ENCODE data around the gene AFAP1L1. TPM values are rescaled to one million over a fixed set of nuclear protein-coding genes. Genes with fewer than 3 reads are reported as not detected.

The AFAP1L1 gene
- total RNA-seq, 1 donor from 2014 or later = not detected

- Mint-ChIP-seq H3K9me3 (no peaks in the 10 kb centered on the region), H3K27ac (no peak overlapping the region), H3K27me3 (peaks cover 16% of the 10 kb centered on the region), H3K36me3 (ENCODE audit: low read depth) (no peaks in the 10 kb centered on the region), H3K4me3 (no peak overlapping the region), H3K4me1 (no peaks in the 10 kb centered on the region)
- ChIA-PET CTCF (no interaction called here), POLR2A (no interaction called here)
- intact Hi-C loops (cut with micrococcal nuclease) = no loop called here
- ATAC-seq (ENCODE audit: low read depth) (no peak), DNase-seq (no peak)
- TF ChIP-seq, protein P1, sequence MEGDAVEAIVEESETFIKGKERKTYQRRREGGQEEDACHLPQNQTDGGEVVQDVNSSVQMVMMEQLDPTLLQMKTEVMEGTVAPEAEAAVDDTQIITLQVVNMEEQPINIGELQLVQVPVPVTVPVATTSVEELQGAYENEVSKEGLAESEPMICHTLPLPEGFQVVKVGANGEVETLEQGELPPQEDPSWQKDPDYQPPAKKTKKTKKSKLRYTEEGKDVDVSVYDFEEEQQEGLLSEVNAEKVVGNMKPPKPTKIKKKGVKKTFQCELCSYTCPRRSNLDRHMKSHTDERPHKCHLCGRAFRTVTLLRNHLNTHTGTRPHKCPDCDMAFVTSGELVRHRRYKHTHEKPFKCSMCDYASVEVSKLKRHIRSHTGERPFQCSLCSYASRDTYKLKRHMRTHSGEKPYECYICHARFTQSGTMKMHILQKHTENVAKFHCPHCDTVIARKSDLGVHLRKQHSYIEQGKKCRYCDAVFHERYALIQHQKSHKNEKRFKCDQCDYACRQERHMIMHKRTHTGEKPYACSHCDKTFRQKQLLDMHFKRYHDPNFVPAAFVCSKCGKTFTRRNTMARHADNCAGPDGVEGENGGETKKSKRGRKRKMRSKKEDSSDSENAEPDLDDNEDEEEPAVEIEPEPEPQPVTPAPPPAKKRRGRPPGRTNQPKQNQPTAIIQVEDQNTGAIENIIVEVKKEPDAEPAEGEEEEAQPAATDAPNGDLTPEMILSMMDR (IDR thresholded peaks at IDR 0.05) = no peak
Measured at GRCh38 chr5:149303210-149303609, 31.6 kb downstream of the AFAP1L1 start.

DNA sequence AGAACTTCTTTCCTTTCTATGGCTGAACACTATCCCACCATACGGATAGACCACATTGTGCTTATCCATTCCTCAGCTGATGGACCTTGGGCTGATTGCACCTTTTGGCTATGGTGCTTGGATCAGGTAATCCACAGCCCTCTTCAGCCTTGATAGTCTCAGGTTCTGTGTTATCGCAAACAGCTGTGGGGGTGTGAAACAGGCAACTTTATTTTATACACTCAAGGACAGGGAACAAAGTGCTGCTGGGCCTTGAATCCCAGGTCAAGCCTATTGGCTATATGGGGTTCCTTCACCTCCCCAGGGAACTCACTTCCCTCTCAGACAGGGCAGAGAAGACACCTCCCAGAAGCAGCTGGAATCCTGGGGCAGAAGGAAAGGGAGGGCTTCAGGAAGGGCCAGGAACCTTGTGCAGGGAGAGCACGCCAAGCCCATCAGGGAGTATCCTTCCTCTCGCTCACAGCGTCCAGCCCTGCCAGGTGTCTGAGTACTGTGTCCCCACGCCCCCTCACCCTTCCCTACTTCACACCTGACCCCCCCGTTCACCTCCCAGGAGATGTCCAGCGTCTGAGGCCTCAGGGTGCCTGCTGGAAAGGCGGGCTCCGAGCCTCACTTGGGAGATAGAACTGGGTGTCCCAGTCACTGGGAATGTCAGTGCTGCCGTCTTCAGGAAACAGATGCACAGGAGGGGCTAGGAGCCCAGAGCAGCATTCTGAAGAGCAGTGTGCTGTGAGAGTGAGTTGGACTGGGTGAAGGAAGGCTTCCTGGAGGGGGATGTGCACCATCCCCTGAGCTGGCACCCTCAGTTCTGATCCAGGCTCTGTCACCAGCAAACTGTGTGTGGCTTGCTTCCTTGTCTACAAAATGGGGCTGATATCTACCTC is 32.8 kb downstream of the AFAP1L1 start:
- ChIA-PET POLR2A (no interaction called here), CTCF (no interaction called here)
- Mint-ChIP-seq H3K27ac (no peak overlapping the region), H3K9me3 (no peaks in the 10 kb centered on the region), H3K4me1 (no peaks in the 10 kb centered on the region), H3K36me3 (ENCODE audit: low read depth) (no peaks in the 10 kb centered on the region), H3K27me3 (peaks cover 11% of the 10 kb centered on the region), H3K4me3 (no peak overlapping the region)
- TF ChIP-seq, protein P1 (IDR thresholded peaks at IDR 0.05) = no peak
- intact Hi-C loops (cut with micrococcal nuclease) = no loop called here
- ATAC-seq (ENCODE audit: low read depth) = no peak
- no peak for DNase-seq

- no peak for DNase-seq
- Mint-ChIP-seq H3K27me3 (peaks cover 2% of the 10 kb centered on the region), H3K4me1 (no peaks in the 10 kb centered on the region), H3K27ac (no peak overlapping the region), H3K4me3 (no peak overlapping the region), H3K9me3 (no peaks in the 10 kb centered on the region), H3K36me3 (ENCODE audit: low read depth) (no peaks in the 10 kb centered on the region)
- intact Hi-C loops (cut with micrococcal nuclease) = no loop called here
- POLR2A ChIA-PET = no interaction called here
- CTCF ChIA-PET = no interaction called here
- no peak for ATAC-seq (ENCODE audit: low read depth)
- TF ChIP-seq, protein P1 (IDR thresholded peaks at IDR 0.05) = no peak
Measured at GRCh38 chr5:149309354-149309753, 37.7 kb downstream of the AFAP1L1 start.

GRCh38 chr5:149310488-149310887 is 38.8 kb downstream of the AFAP1L1 start:
- CTCF ChIA-PET = no interaction called here
- ATAC-seq (ENCODE audit: low read depth) = no peak
- no peaks in the 10 kb centered on the region for H3K9me3 Mint-ChIP-seq

DNA sequence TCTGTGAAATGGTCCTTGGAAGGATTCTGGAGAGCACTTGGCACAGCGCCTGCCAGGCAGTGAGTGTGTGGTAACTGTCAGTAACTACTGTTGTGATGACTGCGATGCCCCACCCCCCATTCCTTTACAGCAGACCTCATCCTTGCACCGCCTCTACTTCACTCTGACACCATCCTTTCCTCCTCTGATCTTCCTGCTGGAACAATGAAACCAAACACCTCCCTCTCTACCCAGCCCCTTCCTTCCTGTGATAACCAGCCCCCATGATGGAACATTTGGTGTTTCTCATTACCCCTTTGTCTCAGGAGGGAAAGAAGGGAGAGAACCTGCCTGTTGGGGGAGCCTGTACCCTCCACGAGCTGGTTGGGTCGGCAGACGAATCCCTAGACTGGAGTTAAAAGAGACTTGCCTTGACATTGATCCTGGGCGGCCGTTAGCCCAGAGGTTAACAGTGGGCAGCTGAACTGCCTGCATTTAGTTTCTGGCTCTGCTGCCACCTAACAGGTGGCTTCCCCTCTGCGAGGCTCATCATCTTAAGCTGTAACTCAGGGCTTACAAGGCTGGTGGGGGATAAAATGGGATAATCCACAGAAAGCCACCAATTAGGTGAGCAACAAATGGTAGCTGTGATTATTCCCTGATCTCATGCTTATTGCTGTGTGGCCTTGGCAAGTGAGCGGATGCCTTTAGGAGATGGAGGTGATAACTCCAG is 39.4 kb downstream of the AFAP1L1 start:
- Mint-ChIP-seq H3K36me3 (ENCODE audit: low read depth) (no peaks in the 10 kb centered on the region), H3K9me3 (no peaks in the 10 kb centered on the region), H3K27me3 (no peaks in the 10 kb centered on the region), H3K4me3 (no peak overlapping the region), H3K27ac (no peak overlapping the region), H3K4me1 (no peaks in the 10 kb centered on the region)
- ATAC-seq (ENCODE audit: low read depth) (no peak), DNase-seq (no peak)
- ChIA-PET CTCF (interaction anchor here (1.0 kb wide), 1 partner anchor 254 kb away, joined by 3 read pairs; no protein-coding TSS in a partner anchor), POLR2A (no interaction called here)
- intact Hi-C loops (cut with micrococcal nuclease) = no loop called here
- TF ChIP-seq, protein P1 (IDR thresholded peaks at IDR 0.05) = no peak

More at GRCh38 chr5:149310488-149310887, 38.8 kb downstream of the AFAP1L1 start:
- Mint-ChIP-seq H3K27ac (no peak overlapping the region), H3K4me1 (no peaks in the 10 kb centered on the region), H3K4me3 (no peak overlapping the region), H3K36me3 (ENCODE audit: low read depth) (no peaks in the 10 kb centered on the region), H3K27me3 (peaks cover 2% of the 10 kb centered on the region)
- intact Hi-C loops (cut with micrococcal nuclease) = no loop called here
- TF ChIP-seq, protein P1 (IDR thresholded peaks at IDR 0.05) = no peak
- no peak for DNase-seq
- POLR2A ChIA-PET = no interaction called here
